GM20431 (cell line): ENCODE measurements around the gene NPHP4.

Experiments
- in situ Hi-C: fragments of 300-500 bp; cut with MseI, MboI; formaldehyde crosslinking; loops from one replicate; pipeline ENCODE4 v1.15.0; 2020; ENCODE audit warnings: low sequenced_read_pairs; ENCODE audit not compliant: unreplicated experiment

Gene NPHP4

GRCh38 chr1:6006882-6007281 is 14.7 kb upstream of the NPHP4 start:
- in situ Hi-C loops: no loop called here

GRCh38 chr1:6005276-6005917 is 13.2 kb upstream of the NPHP4 start:
- in situ Hi-C loops: no loop called here

- in situ Hi-C loops: no loop called here
These were observed 12.3 kb upstream of the NPHP4 start for GRCh38 chr1:6004412-6005123.

DNA sequence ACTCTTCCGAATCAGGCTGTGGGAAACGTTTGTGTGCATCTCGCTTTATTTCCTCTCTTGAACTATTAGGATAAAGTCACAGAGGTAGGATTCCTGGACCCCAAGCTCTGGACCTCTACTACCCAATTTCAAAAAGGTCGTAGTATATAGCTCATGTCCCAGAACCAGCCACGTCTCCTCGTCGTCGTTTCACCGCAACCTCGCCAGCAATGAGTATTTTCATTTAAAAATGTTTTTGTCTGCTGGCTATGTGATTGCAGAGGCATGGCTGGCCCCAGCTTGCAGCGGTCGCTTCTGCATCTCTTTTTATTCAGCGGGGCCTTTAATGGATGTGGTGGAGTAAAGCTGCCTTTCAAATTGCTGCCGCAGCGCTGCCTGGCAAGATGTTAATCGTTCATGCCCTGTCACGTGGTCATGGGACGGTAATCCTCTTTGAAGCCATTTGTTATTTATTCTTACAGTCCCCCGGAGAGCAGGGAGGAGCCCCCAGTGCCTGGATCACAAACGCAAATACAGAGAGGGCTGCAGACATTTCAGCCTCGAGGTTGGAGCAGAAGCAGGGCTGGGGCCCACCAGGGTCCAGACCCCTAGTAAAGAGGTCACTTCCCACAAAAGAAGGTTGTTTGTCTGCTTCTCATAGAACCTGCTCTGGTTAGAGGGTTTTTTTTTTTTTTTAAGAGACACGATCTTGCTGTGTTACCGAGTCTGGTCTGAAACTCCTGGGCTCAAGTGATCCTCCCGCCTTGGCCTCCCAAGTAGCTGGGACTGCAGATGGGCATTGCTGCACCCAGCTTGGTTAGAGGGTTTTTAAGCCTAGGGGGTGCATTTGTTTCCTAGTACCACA is 11.6 kb upstream of the NPHP4 start:
- in situ Hi-C loops: no loop called here

GRCh38 chr1:6002714-6003501 is 10.7 kb upstream of the NPHP4 start:
- in situ Hi-C loops: no loop called here

GRCh38 chr1:6001992-6002576 is 9.9 kb upstream of the NPHP4 start:
- in situ Hi-C loops: no loop called here

- in situ Hi-C loops: no loop called here
These were observed 8.4 kb upstream of the NPHP4 start for GRCh38 chr1:6000444-6001288.

GRCh38 chr1:5999711-6000443 is 7.7 kb upstream of the NPHP4 start:
- in situ Hi-C loops: no loop called here

DNA sequence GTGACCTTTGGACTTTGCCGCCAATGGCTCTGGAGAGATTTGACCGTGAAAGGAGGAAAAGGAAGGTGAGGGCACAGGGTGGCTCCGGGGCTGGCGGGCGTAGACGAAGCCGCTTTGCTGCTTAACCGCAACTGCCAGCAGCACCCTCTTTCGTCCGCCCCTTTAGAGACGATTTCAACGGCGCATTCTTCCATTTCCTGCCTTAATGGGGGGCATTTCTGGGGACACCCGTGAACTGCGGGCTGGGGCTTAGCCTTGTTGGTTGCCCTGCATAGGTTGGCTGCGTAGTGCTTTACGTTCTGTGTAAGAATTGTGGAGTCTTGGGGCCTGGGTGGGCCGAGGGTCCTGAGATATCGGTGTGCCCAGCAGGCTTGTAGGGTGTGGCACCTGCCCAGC is 6.7 kb upstream of the NPHP4 start:
- in situ Hi-C loops: no loop called here

DNA sequence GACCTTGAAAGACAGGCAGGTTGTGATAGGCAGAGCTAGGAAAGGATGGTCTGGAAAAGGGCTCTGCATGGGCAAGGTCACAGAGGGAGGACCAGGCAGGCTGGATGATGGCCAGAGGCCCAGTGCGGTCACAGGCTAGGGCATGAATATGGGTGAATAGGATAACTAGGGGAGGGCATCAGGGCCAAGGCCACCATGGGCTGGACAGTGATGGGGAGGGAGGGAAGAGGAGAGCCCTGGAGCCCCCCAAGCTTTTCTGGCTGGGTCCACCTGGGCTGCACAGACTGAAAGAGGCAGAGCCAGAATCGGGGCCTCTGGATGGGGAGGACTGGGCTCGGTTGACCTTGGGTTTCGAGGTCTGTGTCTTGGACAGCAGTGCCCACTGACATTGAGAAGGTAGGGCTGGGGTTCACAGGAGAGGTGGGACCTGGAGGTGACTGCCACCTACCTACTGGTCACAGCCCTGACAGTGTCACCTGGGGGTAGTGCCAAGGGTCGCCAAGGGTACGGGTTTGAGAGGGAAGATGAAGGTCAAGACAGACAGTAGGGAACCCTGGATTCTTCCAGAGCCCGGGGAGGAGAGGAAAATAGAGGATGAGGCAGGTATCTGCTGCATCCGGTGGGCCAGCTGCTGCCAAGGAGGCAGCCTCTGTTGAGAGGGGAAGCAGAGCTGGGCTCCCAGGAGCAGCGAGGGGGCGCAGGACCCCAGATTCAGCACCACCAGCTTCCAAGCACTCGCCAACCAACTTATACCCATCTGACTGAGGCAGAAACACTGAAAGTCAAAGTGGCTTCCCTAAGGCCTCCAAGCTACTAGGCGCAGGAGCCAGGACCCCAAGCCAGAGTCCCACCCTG is 6.1 kb upstream of the NPHP4 start:
- in situ Hi-C loops: no loop called here

GRCh38 chr1:5997316-5997715 is 5.1 kb upstream of the NPHP4 start:
- in situ Hi-C loops: no loop called here

DNA sequence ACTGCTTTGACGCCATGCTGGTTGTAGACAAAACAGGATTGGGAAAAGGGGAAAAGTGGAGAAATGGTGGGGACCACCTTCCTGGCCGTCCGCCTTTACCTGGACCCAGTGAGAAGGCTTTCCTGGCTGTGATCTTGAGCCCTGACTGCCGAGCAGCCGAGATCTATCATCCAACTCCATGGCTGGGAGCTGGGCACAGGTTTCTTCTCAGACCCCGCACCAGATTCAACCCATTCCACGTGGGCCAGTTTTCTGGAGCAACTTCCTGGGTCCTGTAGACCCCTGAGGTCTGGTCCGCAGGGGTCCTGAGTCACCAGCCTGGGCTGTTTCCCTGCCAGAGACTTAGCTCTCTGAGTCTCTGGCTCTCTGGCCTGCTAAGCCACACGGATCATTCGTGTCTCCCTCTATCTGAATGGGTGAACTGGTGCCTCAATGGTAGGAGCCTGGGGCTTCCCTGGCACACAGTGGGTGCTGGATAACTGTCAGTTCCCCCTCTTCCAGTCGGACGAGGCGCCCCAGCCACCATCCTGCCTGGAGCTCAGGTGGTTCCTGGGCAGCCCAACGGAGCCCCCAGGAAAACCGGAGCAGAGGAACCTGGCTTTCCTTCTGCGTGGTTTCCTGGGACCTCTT is 4.5 kb upstream of the NPHP4 start:
- in situ Hi-C loops: no loop called here

DNA sequence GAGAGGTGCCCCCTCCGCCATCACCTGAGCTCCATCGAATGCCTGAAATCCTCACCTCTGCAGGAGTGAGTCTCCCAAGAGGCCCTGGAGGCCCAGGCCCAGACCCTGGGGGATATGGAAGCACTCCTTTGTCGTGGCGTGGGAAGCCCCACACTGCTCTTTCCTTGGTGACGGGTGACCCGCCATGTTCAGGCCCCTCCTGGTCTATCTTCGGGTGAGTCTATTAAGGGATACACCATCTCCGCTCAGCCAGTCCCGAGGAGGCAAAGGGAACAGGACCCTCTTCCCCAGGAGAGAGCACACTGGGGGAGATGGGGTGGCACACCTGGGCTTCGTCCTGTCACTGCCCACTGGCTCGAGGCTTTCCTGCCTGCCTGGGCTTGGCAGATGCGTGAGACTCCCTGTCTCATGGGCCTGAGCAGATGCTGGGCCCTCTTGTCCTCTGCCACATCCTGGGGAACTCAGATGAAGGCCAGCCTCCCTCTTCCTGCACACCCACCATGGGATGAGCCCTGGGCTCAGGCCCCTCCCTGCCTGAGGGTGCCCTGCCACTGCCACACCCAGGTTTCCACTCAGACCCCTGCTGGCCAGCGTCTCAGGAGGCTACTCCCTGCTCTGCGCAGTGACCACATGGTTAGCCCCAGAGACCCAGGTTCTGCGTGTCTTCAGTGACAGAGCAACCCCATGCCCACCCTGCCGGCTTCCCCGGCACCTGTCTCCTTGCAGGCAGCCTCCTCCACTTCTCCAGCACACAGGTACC is 3.8 kb upstream of the NPHP4 start:
- in situ Hi-C loops: no loop called here

- in situ Hi-C loops: no loop called here
These were observed 2.7 kb upstream of the NPHP4 start for GRCh38 chr1:5994713-5995621.
